NCI-H345 (cell line): ENCODE measurements around the gene RPL29.

Source experiments
- DNase-seq: peaks from one replicate; lab custom pipeline; 2025; lab: John Stamatoyannopoulos, UW

The RPL29 gene

GRCh38 chr3:51963951-51964451 is 31.7 kb downstream of the RPL29 start:
- DNase-seq: peak; percentile 6

GRCh38 chr3:51962854-51963530 is 32.7 kb downstream of the RPL29 start:
- no peak for DNase-seq

GRCh38 chr3:51961602-51962569 is 33.8 kb downstream of the RPL29 start:
- no peak for DNase-seq

- DNase-seq: no peak
Observed at GRCh38 chr3:51961011-51961410, 34.7 kb downstream of the RPL29 start.

- no peak for DNase-seq
Observed at GRCh38 chr3:51960386-51960785, 35.3 kb downstream of the RPL29 start.

- DNase-seq: no peak
Observed at GRCh38 chr3:51959651-51960050, 36.0 kb downstream of the RPL29 start.

GRCh38 chr3:51958603-51959521 is 36.8 kb downstream of the RPL29 start:
- DNase-seq: no peak

GRCh38 chr3:51957520-51958205 is 38.0 kb downstream of the RPL29 start:
- DNase-seq: no peak

GRCh38 chr3:51955893-51956770 is 39.6 kb downstream of the RPL29 start:
- DNase-seq: no peak

- no peak for DNase-seq
Observed at GRCh38 chr3:51955175-51955892, 40.4 kb downstream of the RPL29 start, which contains the start of gene GPR62. Gene GPR62 (plus strand): TSS chr3:51955381. CDS start chr3:51955653, 272 bp downstream.

GRCh38 chr3:51954713-51955112 is 41.0 kb downstream of the RPL29 start:
- DNase-seq: no peak

- no peak for DNase-seq
Observed at GRCh38 chr3:51954105-51954504, 41.6 kb downstream of the RPL29 start.

- DNase-seq: no peak
Observed at GRCh38 chr3:51953445-51953844, 42.2 kb downstream of the RPL29 start.

GRCh38 chr3:51950899-51951298 is 44.8 kb downstream of the RPL29 start:
- no peak for DNase-seq

GRCh38 chr3:51949121-51949520 is 46.6 kb downstream of the RPL29 start:
- no peak for DNase-seq

- no peak for DNase-seq
Observed at GRCh38 chr3:51948016-51948580, 47.6 kb downstream of the RPL29 start.

GRCh38 chr3:51947215-51947900 is 48.3 kb downstream of the RPL29 start:
- DNase-seq: no peak

GRCh38 chr3:51946796-51947195 is 48.9 kb downstream of the RPL29 start:
- DNase-seq: no peak
